PC-3 (cell line): Measurements from ENCODE around the gene SLC9A9.

Experiments used
- CTCF ChIP-seq: fragments of 300-600 bp; sonication (generic); conservative IDR thresholded peaks from 2 replicates; pipeline ENCODE4 v1.5.1; 2017; ENCODE audit warnings: antibody characterized with exemption, low read depth, mild to moderate bottlenecking, low read length
- EZH2phosphoT487 ChIP-seq: fragments of 300-600 bp; sonication (generic); IDR thresholded peaks from 2 replicates; pipeline ENCODE4 v1.6.1; 2018; ENCODE audit warnings: mild to moderate bottlenecking, antibody characterized with exemption, low read length, borderline replicate concordance

- TF ChIP-seq CTCF (no peak), EZH2phosphoT487 (no peak)
These were observed 465.5 kb downstream of the SLC9A9 start for GRCh38 chr3:143382816-143383215.
